Heart right ventricle (tissue), 16 donors: ENCODE measurements around the gene SPDL1. TPM values are rescaled to one million over a fixed set of nuclear protein-coding genes. Genes with fewer than 3 reads are reported as not detected.

Source experiments
- ATAC-seq, 8 donors: fragments of 200-7000 bp; cut with Tn5 transposase; one replicate each; pipeline ENCODE4 v1.9.1; 2020; ENCODE audit warnings: mild to moderate bottlenecking in 8 of 8, moderate library complexity in 8 of 8, moderate number of reproducible peaks in 1 of 8
- DNase-seq, 2 donors: peaks; one replicate each; pipeline ENCODE4 v3.0.0-alpha.2; 2020
- H3K27ac ChIP-seq, 10 donors: fragments of 200-600 bp; sonication (generic) in 2 of 10; one replicate each; pipeline versions ENCODE4 v1.5.0 to v1.8.0; 2020 to 2022; ENCODE audit warnings: mild to moderate bottlenecking in 3 of 10
- H3K27me3 ChIP-seq, 7 donors: fragments of 200-600 bp; one replicate each; pipeline ENCODE4 v1.8.0; 2021 to 2022; ENCODE audit warnings: mild to moderate bottlenecking in 2 of 7
- H3K36me3 ChIP-seq, 9 donors: fragments of 200-600 bp; sonication (generic) in 1 of 9; one replicate each; pipeline versions ENCODE4 v1.5.0 to v1.8.0; 2020 to 2022; ENCODE audit warnings: mild to moderate bottlenecking in 2 of 9
- H3K4me1 ChIP-seq, 9 donors: fragments of 200-600 bp; sonication (generic) in 1 of 9; one replicate each; pipeline versions ENCODE4 v1.5.0 to v1.8.0; 2020 to 2022; ENCODE audit warnings: mild to moderate bottlenecking in 4 of 9
- H3K4me3 ChIP-seq, 10 donors: fragments of 200-600 bp; sonication (generic) in 2 of 10; one replicate each; pipeline versions ENCODE4 v1.5.0 to v1.8.0; 2020 to 2022; ENCODE audit warnings: mild to moderate bottlenecking in 7 of 10, moderate library complexity in 2 of 10
- H3K9me3 ChIP-seq, 11 donors: fragments of 200-600 bp in 10 of 11; sonication (generic) in 2 of 11; one replicate each; pipeline versions ENCODE4 v1.5.0 to v1.8.0; 2013 to 2022; ENCODE audit warnings: mild to moderate bottlenecking in 2 of 11, control low read depth in 1 of 11, moderate library complexity in 1 of 11
- CTCF ChIP-seq, 9 donors: fragments of 200-600 bp; sonication (generic) in 2 of 9; IDR thresholded peaks; one replicate each; pipeline versions ENCODE4 v1.5.0 to v1.8.0; 2021 to 2022; ENCODE audit warnings: antibody characterized with exemption in 9 of 9, mild to moderate bottlenecking in 5 of 9, moderate library complexity in 1 of 9
- WGBS, 2 donors: extraction: QIAGEN DNeasy Blood & Tissue Kit; methylation state at CpG; one replicate each; pipeline ENCODE4 v1.1.7; 2013; ENCODE audit warnings: inconsistent platforms in 1 of 2; 5-methylcytosine and 5-hydroxymethylcytosine counted together
- intact Hi-C, 10 donors: fragments of 100-400 bp; cut with DNase I; formaldehyde crosslinking; loops; one replicate each; pipeline versions ENCODE4 v1.11.1 to v1.14.2; 2022
- polyA plus RNA-seq, 2 donors: library from polyadenylated mRNA; stranded (reverse); fragments of 200-250 nt; gene quantifications; one replicate each; pipeline ENCODE4 v1.2.3, GENCODE V29; 2013
- total RNA-seq, 10 donors: library from RNA; stranded (reverse); fragmentation: NEBNext Ultra II Directional in 3 of 10; extraction: Animal tissue kit (Norgen Biotek cat#: 25700) in 3 of 10; gene quantifications; one replicate each; pipeline versions ENCODE4 v1.2.1 to v1.2.4, GENCODE V29; 2021 to 2023
- donor health status: Arrhythmogenic right ventricular cardiomyopathy.
- donor health status: ischemic (EF 13 %, LVEDD 7.1; RV severe dilation, severe dysfunction).
- donor health status: healthy with polysubstance abuse.
- donor health status: DM: no; HTN: yes; CAD: no.
- donor health status: DM: no; HTN: no; CAD: no.
- donor health status: ischemic (EF 25% LVEDD 6.9; RV normal size, moderate dysfunction).
- donor health status: ischemic (EF 25% LVEDD 5.7; RV mildly dilated, moderate dysfunction).
- donor health status: healthy.
- donor health status: DM: yes; HTN: yes; CAD: no.
- donor health status: Ischemic cardiomyopathy.
- donor health status: ischemic (EF 35%, LVEDD 5.7; RV mildly dilated, moderate dysfunction).
- donor health status: nonischemic (EF 11% LVEDD 7.7; RV severe dilation, severe dysfunction).
- donor health status: DM: yes; HTN: yes; CAD: no.
- donor health status: PGD.
- donor health status: ischemic (EF 29% LVEDD 5.4; RV normal size, mild dysfunction).
- donor health status: nonischemic (EF 23%, LVEDD 6.1; RV moderate dilation, normal function).

SPDL1 gene
- total and polyA plus RNA-seq, 12 donors = 2.9 to 5.7 (median 4.1) TPM

GRCh38 chr5:169649486-169649885 lies 65.9 kb downstream of the SPDL1 start:
- DNase-seq (no peak), ATAC-seq (no peak)
- WGBS, 2 donors = 72 to 77% methylated on average over 7 of the region's 7 CpGs
- peaks cover 0 to 6% (median 0%) of the 10 kb centered on the region in 9 donors for H3K36me3 ChIP-seq
- H3K27ac ChIP-seq = peak overlapping the region in 1 of 10 donors; percentile 2
- intact Hi-C loops = no loop called here
- H3K4me3 ChIP-seq = no peak overlapping the region
- peaks cover 0 to 64% (median 22%) of the 10 kb centered on the region in 9 donors for H3K4me1 ChIP-seq
- no peak for TF ChIP-seq CTCF (IDR thresholded peaks at IDR 0.05)
- peaks cover 0 to 11% (median 0%) of the 10 kb centered on the region in 7 donors for H3K27me3 ChIP-seq
- H3K9me3 ChIP-seq = no peaks in the 10 kb centered on the region

GRCh38 chr5:169650701-169651331 lies 67.2 kb downstream of the SPDL1 start:
- peak overlapping the region in 1 of 10 donors; percentile 57 for H3K27ac ChIP-seq
- intact Hi-C loops = no loop called here
- DNase-seq (no peak), ATAC-seq (no peak)
- peaks cover 0 to 71% (median 22%) of the 10 kb centered on the region in 9 donors for H3K4me1 ChIP-seq
- H3K36me3 ChIP-seq = peaks cover 0 to 17% (median 0%) of the 10 kb centered on the region in 9 donors
- 68 to 72% methylated on average over 5 of the region's 5 CpGs for WGBS, 2 donors
- peaks cover 0 to 11% (median 0%) of the 10 kb centered on the region in 7 donors for H3K27me3 ChIP-seq
- no peak overlapping the region for H3K4me3 ChIP-seq
- TF ChIP-seq CTCF (IDR thresholded peaks at IDR 0.05) = no peak
- no peaks in the 10 kb centered on the region for H3K9me3 ChIP-seq

GRCh38 chr5:169651526-169651925 lies 68.0 kb downstream of the SPDL1 start:
- peak overlapping the region in 1 of 10 donors; percentile 57 for H3K27ac ChIP-seq
- peaks cover 0 to 78% (median 22%) of the 10 kb centered on the region in 9 donors for H3K4me1 ChIP-seq
- no peak for TF ChIP-seq CTCF (IDR thresholded peaks at IDR 0.05)
- peaks cover 0 to 17% (median 0%) of the 10 kb centered on the region in 9 donors for H3K36me3 ChIP-seq
- WGBS, 2 donors = 43 to 48% methylated on average over 5 of the region's 5 CpGs
- peaks cover 0 to 9% (median 0%) of the 10 kb centered on the region in 7 donors for H3K27me3 ChIP-seq
- H3K9me3 ChIP-seq = no peaks in the 10 kb centered on the region
- DNase-seq (no peak), ATAC-seq (no peak)
- intact Hi-C loops = no loop called here
- no peak overlapping the region for H3K4me3 ChIP-seq

GRCh38 chr5:169652057-169652456 lies 68.5 kb downstream of the SPDL1 start:
- WGBS, 2 donors = 0 to 27% methylated on average over 1 of the region's 1 CpG
- Histone ChIP-seq H3K9me3 (no peaks in the 10 kb centered on the region), H3K27ac (peak overlapping the region in 1 of 10 donors; percentile 57), H3K4me3 (no peak overlapping the region), H3K27me3 (peaks cover 0 to 9% (median 0%) of the 10 kb centered on the region in 7 donors), H3K4me1 (peaks cover 0 to 82% (median 22%) of the 10 kb centered on the region in 9 donors), H3K36me3 (peaks cover 0 to 17% (median 0%) of the 10 kb centered on the region in 9 donors)
- no peak for TF ChIP-seq CTCF (IDR thresholded peaks at IDR 0.05)
- ATAC-seq (peak in 7 of 8 donors; percentile 30 to 86 (median 76)), DNase-seq (peak; percentile 59 to 65)
- intact Hi-C loops = no loop called here
